ENCODE data around the gene POLD2. TPM values are rescaled to one million over a fixed set of nuclear protein-coding genes. Genes with fewer than 3 reads are reported as not detected.

POLD2 gene
- total RNA-seq, 1 experiment from 2014 or later, result 185 TPM

- DNase-seq (ENCODE audit: low spot score), result no peak
Observed at GRCh38 chr7:44114586-44115310, 8.6 kb downstream of the POLD2 start.

GRCh38 chr7:44113764-44114354 lies 9.5 kb downstream of the POLD2 start:
- DNase-seq (ENCODE audit: low spot score), result no peak

- no peak for DNase-seq (ENCODE audit: low spot score)
Observed at GRCh38 chr7:44112997-44113763, 10.2 kb downstream of the POLD2 start.

DNA sequence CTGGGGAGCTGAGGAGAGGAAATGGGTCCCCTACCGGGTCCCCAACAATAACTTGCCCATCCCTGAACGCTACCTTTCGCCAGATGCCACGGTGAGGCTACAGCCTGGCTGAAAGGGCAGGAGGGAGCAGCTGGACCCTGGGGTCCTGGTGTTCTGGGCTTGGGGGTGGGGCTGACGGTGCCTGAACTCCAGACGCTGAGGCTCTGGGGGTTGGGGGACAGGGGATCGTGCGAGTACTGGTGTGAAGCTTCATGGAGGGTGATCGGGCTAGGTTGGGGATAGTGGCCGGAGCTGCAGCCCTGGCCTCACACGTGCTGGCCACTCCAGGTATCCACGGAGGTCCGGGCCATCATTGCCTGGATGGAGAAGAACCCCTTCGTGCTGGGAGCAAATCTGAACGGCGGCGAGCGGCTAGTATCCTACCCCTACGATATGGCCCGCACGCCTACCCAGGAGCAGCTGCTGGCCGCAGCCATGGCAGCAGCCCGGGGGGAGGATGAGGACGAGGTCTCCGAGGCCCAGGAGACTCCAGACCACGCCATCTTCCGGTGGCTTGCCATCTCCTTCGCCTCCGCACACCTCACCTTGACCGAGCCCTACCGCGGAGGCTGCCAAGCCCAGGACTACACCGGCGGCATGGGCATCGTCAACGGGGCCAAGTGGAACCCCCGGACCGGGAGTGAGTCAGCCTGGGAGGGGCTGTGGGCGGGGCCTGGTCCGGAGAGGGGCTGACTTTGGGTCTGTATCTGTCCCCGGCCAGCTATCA lies 10.9 kb downstream of the POLD2 start:
- no peak for DNase-seq (ENCODE audit: low spot score)

- no peak for DNase-seq (ENCODE audit: low spot score)
Observed at GRCh38 chr7:44111761-44112160, 11.6 kb downstream of the POLD2 start.

DNA sequence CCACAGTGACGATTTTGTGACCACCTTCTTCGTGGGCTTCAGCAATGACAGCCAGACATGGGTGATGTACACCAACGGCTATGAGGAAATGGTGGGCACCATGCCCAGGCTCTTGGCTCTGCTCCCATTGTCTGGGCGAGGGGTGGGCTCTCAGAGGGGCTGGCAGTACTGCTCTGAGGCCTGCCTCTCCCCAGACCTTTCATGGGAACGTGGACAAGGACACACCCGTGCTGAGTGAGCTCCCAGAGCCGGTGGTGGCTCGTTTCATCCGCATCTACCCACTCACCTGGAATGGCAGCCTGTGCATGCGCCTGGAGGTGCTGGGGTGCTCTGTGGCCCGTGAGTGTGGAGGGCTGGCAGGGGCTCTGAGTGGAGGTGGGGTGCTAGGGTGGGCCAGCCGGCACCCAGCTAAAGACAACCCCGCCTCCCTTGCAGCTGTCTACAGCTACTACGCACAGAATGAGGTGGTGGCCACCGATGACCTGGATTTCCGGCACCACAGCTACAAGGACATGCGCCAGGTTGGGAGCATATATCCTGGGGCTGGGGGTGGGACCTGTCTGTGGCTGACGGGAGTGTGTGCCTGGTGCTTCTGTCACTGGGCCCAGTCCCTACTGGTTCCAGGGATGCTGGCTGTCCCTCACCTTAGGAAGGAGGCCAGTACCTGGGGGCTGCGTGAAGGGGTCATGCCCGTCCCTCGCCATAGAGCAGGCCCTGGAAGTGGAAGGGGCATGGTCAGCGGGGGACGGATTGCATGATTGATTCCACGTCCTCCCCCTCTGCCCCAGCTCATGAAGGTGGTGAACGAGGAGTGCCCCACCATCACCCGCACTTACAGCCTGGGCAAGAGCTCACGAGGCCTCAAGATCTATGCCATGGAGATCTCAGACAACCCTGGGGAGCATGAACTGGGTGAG lies 12.4 kb downstream of the POLD2 start:
- DNase-seq (ENCODE audit: low spot score), result no peak

GRCh38 chr7:44109991-44110390 lies 13.4 kb downstream of the POLD2 start:
- no peak for DNase-seq (ENCODE audit: low spot score)

- no peak for DNase-seq (ENCODE audit: low spot score)
Observed at GRCh38 chr7:44108768-44109750, 14.3 kb downstream of the POLD2 start.

DNA sequence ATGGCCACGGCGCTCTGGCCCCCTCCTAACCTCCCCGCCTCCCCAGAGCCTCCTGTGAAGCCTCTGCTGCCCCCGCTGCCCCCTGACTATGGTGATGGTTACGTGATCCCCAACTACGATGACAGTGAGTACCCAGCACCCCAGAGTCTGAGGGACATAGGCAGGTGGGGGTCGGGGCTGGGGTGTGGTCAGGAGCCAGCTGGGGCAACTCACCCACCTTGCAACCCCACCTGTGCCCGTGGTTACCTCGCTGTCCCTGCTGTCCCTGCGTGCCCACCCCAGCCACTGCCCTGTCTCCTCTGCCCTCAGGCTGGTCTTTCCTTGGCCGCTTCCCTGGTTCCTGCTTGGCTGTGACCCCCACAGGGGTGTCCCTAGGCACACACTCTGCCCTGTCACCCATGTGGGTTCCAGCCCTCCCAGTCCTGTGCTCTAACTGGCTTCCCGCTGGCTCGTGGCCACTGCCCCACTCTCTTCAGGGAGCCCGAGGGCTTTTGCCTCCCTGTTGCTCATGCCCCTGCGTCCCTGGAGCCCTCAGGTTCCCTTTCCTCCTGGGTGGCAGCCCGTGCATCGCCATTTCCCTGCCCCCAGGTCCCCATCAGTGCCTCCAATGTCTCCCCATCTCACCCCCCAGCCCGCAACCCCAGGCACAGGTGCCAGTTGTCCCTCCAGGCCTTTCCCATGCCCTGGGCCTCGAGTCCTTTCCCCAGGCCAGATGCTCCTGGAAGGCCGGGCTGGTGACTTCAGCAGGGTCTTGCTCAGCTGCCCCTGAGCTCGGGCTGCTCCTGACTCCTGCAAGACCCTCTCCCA lies 15.2 kb downstream of the POLD2 start:
- no peak for DNase-seq (ENCODE audit: low spot score)

DNA sequence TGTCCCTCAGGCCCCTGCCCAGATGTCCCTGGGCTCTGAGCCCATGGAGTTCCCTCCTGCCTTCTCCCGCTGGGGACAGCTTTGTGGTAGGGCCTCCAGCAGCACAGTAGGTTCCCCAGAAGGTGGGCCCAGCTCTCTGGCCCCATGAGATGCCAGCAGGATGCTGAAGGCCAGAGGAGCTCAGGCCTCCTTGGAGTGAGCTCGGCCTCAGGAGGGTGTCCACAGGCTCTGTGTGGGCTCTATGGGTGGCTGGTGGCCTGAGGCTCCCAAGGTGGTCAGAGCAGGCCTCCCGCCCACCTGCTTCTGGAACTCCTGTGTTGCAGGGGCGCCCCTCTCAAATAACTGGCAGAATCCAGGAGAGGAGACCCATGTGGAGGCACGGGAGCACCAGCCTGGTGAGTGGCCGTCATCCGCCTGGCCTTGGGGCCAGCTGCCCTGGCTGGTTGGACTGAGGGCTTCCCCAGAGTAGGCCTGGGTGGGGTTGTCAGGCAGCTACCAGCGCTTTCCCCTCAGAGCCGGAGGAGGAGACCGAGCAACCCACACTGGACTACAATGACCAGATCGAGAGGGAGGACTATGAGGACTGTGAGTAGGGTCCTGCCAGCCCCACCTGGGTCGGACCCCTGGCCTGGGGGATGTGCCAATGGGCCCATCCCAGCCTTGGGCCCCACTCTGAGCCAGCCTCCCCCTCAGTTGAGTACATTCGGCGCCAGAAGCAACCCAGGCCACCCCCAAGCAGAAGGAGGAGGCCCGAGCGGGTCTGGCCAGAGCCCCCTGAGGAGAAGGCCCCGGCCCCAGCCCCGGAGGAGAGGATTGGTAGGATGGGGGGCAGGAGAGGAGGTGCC lies 16.0 kb downstream of the POLD2 start:
- DNase-seq (ENCODE audit: low spot score), result no peak

GRCh38 chr7:44106311-44107065 lies 16.9 kb downstream of the POLD2 start:
- DNase-seq (ENCODE audit: low spot score), result no peak

- DNase-seq (ENCODE audit: low spot score), result no peak
Observed at GRCh38 chr7:44105832-44106231, 17.5 kb downstream of the POLD2 start.

GRCh38 chr7:44104860-44105771 lies 18.2 kb downstream of the POLD2 start:
- DNase-seq (ENCODE audit: low spot score), result no peak

DNA sequence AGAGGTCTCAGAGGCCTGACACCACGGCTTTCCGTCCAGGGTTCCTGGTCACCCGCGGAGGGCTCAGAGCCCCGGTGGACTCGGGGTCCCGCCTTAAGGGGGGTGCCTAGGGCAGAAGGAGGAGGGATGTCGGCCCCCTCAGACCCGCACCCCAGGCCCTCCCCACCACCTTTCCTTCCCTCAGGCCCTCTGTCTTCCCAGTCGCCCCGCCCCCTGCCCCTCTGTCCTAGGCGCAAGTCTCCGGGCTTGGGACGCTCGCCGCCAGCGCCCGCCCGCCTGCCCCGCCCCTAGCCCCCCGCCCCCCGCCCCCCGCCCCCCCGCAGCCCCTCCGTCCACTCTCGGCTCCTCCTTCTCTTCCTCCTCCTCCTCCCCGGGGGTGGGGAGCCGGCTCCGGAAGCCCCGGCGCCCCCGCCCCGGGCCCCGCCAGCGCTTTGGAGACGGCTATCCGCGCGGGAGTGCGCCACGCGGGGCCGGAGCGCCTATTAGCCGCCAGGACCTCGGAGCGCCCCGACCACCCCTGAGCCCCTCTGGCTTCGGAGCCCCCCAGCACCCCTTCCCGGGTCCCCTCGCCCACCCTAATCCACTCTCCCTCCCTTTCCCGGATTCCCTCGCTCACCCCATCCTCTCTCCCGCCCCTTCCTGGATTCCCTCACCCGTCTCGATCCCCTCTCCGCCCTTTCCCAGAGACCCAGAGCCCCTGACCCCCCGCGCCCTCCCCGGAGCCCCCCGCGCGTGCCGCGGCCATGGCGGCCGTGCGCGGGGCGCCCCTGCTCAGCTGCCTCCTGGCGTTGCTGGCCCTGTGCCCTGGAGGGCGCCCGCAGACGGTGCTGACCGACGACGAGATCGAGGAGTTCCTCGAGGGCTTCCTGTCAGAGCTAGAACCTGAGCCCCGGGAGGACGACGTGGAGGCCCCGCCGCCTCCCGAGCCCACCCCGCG lies 19.2 kb downstream of the POLD2 start, which contains the start of gene AEBP1:
Gene AEBP1, plus strand, starts transcription at position 423 of the 937 bp plus-strand sequence. Its CDS starts 321 bp downstream, at position 744.
- no peak for DNase-seq (ENCODE audit: low spot score)

DNA sequence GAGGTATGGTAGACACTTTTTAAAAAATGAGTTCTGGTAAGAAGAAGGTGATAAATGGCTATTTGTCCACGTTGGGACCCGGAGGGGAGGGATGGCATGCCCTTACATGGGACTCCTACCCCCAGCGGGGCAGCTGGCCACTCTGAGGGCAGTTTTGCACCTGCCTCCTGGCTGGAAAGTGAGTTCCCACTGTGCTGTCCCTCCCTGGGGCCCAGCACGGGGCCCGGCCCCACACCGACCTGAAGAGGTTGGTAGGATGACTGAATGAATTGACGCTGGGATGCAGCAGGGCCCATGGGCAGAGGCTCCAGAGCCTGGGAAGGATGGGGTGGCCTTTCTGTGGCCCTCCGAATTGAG lies 19.8 kb downstream of the POLD2 start:
- DNase-seq (ENCODE audit: low spot score), result no peak
